Activated CD8-positive, alpha-beta memory T cell treated with anti-CD3 and anti-CD28 coated beads, Interleukin-2, amount 50 U/mL, for 24 hours (primary cell): Measurements from ENCODE around the gene ITM2C.
A peak's percentile ranks its signal among the peaks of the same experiment; 100 is the strongest.

Experiments used
- DNase-seq: peaks from one replicate; pipeline ENCODE4 v3.0.0-alpha.2; 2020; ENCODE audit errors: extremely low read depth

The ITM2C gene

DNA sequence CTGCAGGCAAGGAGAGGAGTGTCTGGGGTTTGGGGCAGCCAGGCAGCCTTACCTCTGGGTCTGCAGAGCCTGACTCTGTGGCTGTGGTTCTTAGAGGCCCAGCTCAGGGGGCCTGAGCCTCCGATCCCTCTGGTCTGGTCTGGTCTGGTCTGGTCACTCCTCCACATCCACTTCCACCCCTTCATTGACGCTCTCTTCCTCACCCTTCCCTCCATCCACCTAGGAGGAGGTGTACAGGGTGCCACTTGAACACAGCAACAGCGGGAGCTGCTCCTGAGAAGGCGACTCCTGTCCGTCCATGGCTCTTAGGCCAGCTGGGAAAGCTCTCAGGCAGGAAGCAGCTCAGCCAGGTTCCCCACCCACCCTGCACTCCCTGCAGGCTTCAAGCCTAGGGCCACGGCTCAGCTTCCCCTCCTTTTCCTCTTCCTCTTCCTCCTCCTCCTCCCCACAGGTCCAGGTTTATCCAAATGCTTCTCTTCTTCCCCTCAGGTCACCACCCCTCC lies 43.4 kb downstream of the ITM2C start:
- DNase-seq = no peak

DNA sequence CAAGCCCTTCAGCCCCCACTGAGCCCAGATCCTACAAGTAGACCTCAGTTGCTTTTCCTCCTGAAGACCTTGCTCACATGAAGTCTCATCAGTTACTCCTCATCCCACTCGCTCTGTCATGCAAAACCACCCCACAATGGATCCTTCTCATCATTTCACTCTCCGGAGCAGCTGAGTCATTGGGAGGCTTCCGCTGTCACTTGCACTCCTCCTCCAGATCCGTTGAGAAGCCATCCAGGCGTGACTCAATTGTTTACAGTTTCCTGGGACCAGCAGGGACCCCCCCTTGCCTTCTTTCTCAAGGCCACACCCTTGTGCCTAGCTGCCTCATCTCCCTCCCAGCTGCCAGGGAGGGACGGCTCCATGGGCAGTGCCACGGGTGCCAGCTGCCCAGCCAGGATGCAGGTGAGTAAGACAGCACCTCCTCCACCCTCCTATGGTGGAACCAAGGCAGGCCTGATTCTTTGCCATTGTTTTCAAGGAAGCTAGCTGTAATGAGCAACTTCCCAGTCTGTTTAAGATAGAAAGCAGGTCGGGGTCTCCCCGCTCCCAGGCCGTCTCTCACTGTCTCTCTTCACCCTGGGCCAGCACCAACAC lies 44.0 kb downstream of the ITM2C start:
- DNase-seq = peak; percentile 43

DNA sequence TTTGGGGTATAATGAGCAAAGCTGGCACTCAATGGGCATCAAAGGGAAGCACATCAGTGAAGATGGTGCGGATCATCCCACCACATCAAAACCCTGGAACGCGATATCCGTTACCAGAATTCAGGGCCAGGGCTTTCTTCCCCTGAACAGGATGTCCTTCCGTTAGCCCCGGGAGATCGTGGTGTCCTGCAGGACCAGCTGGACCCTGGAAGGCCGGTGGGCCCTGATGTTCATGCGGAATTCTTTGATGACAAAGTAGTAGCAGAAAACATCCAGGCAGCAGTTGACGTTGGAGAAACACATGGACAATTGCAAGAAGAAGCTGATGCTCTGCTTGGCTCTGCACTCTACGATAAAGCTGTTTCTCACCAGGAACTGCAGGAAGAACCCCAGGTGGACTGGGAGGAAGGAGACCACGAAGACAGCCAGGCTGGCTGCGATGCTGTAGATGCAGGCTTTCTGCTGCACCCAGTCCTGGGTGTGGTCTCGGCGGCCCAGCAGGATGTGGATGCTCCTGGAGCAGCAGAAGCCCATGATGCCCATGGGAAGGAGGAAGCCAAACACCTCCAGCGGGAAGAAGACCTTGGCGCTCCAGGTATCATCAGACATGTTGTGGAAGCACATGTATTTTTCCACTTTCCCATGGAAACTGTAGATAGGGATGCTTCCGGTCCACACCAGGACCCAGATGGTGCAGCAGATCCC lies 45.3 kb downstream of the ITM2C start:
- no peak for DNase-seq

DNA sequence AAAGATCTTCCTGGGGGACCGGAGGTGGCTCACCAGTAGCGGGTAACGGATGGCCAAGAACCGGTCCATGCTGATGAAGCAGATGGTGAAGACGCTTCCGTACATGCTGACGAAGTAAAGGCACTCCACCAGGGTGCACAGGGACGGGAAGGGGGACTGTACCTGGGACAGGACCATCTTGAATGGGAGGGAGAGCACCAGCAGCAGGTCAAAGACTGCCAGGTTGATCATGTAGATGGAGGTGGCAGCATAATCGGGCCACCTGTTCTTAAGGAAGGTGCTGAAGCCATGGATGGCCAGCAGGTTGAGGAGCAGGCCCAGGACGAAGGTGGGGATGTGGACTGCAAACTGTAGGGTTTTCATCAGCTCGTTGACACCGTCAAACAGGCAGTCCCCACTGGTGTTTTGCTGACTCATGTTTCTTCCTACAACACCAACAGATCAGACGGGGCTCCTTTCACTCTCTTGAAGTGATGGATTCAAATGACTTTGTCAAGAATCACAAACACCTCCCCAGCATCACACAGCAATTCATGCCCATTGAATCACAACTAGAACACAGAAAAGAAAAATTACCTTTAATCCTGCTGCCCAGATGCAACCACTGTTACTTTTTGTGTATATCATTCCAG lies 45.9 kb downstream of the ITM2C start:
- no peak for DNase-seq

DNA sequence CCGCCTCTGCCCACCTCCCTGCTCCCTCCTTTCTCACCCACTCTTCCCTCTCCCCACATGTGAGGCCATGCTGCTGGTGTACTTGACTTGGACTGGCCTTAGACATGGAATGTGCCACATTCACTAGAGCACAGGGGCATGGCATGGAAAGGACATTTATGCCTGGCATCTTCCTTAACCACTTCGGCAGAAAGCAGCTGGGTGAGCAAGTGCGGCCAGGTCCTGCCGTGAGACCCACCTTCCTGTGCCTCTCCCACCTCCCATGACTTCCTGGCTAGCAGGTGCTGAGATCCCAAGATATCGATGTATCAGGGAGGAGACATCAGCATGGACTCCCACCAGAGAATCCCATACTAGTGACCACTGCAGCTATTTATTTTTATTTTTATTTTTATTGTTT lies 47.3 kb downstream of the ITM2C start:
- no peak for DNase-seq

DNA sequence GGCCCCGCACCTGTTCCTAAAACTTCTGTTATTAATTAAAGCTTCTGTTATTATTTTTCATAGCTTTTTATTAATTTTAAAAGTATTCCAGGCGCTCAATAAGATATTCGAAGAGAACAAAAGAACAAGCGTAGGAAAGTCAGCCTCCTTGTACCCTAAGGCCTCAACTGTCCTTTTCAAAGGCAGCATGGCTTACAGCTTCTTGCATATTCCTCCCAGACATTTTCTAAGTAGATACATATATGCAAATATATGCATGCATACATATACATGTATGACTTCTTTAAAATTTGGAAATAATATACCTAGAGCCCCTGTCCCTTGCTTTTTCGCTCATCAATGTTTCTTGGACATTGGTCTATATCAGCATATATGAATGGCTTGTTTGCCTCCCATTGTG lies 48.0 kb downstream of the ITM2C start:
- DNase-seq = no peak

DNA sequence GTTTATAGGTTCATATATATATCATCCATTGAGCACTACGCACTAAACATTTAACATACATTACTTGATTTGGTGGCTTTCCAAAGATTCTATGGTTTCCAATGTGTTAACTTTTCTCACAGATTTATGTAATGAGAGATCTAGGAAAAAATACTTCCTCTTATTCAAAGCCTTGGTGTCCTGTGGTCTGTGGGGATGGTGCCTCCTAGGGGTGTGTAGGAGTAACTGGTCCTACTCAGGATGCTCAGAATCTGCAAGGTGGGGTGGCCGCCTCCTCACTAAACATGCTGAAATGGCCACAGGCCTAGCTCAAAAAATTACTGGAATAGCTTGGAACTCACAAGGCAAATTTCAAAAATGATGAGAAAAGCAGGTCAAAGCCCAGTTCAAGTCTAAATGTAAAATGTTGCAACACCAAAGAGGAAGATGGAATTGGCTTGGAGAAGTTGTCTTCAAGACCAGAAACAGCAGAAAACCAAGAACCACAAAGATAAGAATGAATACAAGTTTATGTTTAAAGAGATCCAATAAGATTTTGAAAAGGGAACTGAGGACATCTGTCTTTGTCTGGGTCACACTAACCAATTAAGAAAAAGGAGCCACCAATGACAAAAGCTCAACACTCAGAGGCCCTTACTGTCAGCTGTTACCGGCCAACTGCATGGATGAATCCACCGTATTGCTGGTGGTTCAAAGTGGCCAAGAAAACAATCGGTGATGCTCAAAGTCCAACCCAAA lies 48.8 kb downstream of the ITM2C start:
- no peak for DNase-seq

DNA sequence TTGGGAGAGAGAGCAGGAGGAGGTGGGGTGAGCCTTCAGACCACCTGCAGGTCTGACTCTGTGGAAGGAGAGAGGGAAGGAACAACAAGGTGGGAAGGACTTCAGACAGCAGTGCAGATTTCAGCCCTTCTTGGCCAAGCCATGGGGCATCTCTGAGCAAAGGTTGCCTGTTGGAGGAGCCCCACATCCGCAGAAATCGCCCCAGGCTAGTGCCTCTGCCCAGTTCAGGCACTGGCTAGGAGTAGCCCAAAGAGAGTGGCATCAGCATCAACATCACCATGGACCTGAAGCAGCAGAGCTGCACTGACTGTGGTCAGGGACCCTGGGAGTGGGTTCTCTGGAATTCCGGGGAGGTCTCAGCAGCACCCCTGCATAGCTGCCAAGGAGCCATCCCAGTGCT lies 50.1 kb downstream of the ITM2C start:
- no peak for DNase-seq

DNA sequence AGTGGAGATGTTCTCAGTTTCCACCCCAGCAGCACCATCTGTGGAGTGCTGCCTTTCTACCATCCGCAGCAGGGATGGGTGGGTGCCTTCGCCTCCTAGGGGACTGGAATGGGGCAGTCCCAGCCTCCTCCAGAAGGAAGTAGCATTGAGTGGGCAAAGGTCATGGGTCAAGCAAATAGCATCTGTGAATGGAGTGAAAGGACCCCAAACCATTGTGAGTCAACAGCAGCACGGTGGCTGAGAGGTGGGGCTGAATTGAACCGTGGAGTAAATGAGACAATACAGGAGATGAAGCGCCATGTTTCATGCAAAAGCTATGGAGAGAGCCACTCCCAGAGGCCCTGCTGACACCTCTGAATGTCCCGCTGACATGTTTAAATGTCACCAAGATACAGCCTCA lies 50.6 kb downstream of the ITM2C start:
- DNase-seq = no peak

DNA sequence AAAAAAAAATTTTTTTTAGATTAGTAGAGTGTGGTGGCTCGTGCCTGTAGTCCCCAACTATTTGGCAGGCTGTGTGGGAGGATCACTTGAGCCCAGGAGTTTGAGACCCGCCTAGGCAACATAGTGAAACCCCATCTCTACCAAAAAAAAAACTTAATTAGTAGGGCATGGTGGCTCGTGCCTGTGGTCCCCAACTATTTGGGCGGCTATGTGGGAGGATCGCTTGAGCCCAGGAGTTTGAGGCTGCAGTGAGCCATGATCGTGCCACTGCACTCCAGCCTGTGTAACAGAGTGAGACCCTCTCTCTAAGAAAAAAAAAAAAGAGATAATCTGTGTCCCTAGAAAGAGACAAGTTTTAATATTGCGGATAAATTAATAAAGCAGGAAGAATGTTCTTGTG lies 51.5 kb downstream of the ITM2C start:
- DNase-seq = no peak

DNA sequence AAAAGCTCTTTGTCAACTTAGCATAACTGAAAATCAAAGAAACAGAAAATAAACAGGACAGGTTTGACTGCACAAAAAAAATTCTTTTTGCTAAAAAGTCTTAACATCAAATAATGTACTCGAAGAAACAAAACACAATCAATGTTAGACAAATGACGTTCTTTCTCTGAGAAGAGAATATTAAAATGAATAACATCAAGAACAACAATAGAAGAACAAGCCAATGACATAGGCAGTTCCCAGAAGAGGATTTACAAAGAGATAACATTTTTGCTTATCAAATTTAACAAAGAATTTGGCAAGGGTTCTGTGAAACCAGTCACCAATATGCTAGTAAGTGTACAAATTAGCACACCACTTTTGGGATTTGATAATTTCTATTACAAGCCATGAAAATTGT lies 54.5 kb downstream of the ITM2C start:
- DNase-seq = no peak

DNA sequence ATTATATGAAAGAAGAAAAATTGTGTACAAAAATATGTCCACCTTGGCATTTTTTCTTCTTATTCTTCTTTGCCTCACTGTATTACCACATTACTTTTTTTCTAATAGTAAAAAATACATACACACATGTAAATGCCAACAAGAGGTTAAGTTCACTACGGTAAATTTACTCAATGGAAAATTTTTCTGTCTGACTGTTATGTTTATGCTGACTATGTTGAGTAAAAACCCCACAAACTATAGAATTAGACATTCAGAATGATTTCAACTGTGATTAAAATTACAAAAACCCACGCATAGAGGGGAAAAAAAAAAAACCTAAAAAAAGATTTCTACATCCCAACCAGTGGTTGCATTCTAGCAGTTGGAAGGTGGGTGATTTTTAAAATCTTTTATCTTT lies 54.9 kb downstream of the ITM2C start:
- no peak for DNase-seq

DNA sequence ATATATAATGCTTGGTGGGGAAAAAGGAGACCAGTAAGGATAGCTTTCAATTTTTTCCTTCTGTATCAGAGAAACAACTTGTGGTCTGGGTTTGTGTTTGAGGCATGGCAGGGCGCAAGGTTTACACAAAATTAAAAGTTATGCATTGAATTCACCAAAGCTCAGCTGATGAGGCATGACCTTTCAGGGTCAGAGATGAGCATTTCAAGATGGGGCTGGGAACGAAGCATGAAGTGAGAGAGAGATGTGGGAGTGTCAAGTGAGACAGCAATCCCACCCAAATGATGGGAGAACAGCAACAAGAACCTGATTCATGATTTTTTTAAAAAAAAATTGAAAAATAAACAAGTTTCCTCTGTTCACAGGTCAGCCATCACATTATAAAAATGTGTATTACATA lies 55.4 kb downstream of the ITM2C start:
- no peak for DNase-seq

DNA sequence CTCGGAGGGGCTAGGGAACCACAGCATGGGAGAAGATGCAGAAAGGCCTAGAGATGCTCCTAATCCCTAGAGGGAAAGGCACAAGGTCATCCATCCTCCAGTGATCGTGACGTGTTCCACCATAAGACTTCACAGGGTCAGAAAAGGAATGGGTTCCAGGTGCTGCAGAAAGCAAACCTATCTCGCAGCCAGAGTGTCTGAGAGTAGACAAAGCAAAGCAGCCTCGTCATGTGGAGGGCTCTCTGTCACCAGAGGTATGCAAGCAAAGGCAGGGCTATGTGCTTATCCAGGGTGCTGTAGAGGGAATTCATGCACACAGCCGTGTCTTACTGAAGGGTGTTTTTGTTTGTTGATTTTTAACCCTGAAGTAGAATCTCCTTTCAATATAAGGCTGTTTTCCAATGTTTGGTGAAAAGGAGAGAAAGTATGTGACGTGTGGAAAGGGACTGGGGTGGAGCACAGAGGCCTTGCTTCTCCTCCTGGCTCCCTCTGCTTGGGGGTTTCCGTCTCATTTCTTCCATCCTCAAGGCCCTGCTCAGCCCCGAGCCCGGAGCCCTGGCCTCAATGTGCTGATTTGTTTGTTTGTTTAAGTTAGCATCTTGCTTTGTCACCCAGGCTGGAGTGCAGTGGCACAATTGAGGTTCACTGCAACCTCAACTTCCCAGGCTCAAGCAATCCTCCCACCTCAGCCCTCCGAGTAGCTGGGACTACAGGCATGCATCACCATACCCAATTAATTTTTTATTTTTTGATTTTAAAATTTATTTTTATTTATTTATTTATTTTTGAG lies 57.3 kb downstream of the ITM2C start:
- DNase-seq = no peak

DNA sequence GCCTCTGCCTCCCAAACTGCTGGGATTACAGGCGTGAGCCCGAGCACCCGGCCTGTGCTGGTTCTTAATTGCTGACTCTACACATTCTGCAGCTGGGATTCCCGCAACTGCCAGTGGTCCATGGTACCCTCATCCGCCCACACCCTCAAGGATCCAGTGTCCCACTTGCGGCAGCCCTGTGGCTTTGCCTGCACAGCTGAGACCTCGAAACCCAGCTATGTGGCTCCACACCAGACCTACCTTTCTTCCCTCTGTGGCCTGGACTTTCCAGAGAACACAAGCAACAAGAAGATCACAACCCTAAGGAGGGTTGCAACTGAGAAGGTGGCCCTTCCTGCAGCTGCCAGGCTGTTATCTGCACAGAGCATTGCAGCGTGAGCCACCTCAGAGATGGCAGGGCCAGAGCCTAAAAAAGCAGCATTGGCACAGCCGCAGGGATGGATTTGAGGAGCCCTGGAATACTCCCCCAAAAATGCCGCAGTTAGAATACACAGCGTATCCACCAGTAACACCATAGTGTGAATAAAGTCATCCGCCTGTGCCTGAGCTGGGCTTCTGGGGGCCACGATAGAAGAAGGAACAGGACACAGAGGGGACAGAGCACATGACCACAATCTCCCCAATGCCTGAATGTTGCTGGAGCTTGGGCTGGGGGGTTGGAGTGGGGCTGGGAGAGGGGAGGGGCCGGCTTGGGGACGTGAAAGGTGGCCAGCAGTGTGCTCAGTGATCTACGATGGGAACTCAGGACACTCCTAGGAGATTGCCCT lies 58.4 kb downstream of the ITM2C start:
- DNase-seq = no peak

DNA sequence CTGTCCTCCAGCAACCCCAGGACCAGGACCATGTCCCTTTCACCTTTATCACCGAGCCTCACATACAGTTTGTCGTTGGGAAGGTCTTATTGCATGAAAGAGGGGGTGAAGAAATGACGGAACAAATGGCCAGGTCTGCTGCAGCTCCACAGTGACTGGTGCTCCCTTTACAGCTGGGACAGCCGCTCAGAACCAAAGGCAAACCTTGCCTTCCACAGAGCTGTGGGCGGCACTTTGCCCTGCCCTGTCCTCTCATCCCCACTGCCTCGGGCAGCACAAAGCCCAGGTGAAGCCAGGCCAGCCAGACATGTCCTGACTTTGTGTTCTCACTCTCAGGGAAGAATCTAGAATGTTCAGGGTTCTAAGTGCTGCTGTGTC lies 59.3 kb downstream of the ITM2C start:
- DNase-seq = no peak

DNA sequence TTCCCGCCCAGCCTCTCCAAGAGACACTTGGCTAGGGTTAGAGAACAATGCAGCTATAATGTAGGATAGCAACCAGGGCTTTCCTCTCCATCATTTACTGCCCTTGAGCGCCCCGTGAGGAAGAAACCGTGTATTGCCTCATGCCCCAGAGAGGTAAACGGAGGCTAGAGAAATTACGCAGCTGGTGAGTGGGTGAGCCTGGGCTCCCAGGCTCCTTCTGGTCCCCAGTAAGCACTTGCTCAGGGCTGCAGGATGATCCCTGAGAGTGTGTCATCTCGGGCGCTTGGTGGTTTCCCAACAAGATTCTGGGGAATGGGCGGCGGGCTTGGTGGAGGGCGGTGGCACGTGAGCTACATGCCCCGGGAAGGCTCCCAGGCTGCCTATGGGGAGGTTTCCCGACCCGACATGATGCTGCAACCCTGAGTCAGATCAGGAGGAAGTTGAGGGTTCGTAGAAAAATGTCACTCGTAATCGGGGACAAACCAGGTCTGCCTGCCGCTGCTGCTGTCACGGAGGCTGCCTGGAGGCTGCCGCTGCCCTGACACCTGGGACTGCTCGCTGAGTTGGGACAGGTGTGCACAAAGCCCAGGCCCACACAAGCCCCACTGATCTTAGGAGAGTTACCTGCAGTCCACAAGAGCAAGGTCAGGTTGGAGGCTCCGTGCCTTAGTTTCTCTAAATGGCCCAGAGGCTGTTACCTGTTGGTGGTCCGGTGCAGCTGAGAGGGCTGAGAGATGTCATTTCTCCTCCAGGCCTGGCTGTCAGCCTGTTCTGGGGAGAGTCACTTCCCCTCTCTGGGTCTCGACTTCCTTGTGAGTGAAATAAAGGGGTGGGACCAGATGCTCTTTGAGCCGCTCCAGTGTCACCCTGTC lies 60.0 kb downstream of the ITM2C start, which contains the start of gene GPR55:
Gene GPR55 (minus strand): TSS at position 773 of the 872 bp plus-strand sequence. CDS start 14,280 bp downstream, outside the sequence.
- peak; percentile 52 for DNase-seq

DNA sequence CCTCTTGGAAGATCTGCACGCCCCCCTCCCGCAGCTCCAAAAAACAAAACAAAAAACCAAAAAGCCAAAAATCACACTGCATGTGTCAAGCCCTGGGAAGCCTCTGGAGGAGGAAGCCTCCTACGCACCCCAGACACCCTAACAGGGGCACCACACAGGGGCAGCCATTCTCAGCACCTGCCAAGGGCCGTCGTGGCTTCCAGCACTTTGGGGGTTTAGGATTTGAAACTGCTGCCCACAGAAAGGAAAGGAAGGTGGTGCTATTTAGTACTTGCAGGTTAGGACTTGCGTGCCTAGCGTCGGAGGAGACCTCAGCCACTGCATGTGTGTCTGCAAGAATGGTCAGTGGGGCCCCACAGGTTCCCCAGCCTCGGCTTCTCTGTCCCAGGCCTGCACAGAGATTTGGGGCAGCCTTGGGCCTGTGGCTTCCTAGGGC lies 60.7 kb downstream of the ITM2C start:
- DNase-seq = no peak

DNA sequence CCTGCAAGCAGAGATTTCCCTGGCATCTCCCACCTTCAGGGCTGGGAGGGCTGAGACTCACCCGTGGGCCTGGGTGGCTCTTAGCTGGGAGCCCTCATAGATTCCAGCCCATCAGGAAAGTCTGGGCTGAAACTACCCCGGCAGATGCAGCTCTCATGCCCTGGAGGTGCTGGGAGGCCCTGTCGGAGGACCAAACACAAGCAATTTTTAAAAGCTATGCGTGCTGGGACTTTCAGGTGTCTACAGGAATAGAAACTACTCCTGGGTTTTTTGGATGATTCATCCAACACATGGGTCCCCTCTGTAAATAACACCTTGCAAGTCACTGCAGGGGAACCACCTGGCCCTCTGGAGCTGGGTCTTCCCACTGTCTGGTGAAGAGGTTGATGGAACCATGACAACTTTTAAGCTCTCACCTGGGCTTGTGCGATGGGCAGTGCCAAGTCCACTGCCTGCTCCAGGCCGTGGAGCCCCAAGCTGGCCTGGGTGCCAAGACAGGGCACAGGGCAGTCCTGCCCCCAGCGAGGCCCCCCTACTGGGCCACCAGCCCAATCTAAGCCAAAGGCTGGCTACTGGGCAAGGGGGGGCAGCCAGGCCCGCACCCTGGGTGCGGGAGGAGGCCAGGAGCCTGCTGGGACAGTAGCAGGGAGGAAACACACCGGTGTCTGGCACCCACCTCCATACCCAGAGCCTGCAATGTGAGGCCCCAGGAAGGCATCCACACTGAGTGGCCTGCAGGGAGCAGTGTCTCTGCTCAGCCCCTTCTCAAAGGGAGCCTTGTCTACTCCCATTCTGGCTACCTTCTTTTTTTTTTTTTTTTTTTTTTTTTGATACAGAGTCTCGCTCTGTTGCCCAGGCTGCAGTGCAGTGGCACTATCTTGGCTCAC lies 61.4 kb downstream of the ITM2C start:
- no peak for DNase-seq
